Activated CD8-positive, alpha-beta T cell treated with anti-CD3 and anti-CD28 coated beads for 36 hours (primary cell): ENCODE results near the gene KIN. TPM values are rescaled to one million over a fixed set of nuclear protein-coding genes. Genes with fewer than 3 reads are reported as not detected.

ENCODE experiments used
- ATAC-seq: fragments of 200-7000 bp; cut with Tn5 transposase; one replicate; pipeline ENCODE4 v1.10.0; 2021; ENCODE audit warnings: mild to moderate bottlenecking, moderate library complexity
- CTCF ChIA-PET: fragments of 350-600 bp; sonication (Branson Sonifier 250); formaldehyde crosslinking; loops from one replicate; lab custom pipeline; 2021; ENCODE audit warnings: antibody characterized with exemption; lab: Charles Lee
- POLR2A ChIA-PET: fragments of 350-600 bp; sonication (Branson Sonifier 250); formaldehyde crosslinking; loops from one replicate; lab custom pipeline; 2021; ENCODE audit warnings: antibody characterized with exemption; lab: Charles Lee
- DNase-seq: peaks from one replicate; pipeline ENCODE4 v3.0.0-alpha.2; 2020
- H3K27ac Mint-ChIP-seq: one replicate; pipeline ENCODE4 v1.8.0; 2021; ENCODE audit warnings: mild to moderate bottlenecking, mixed read lengths
- H3K27me3 Mint-ChIP-seq: one replicate; pipeline ENCODE4 v1.8.0; 2021; ENCODE audit warnings: mixed read lengths
- H3K36me3 Mint-ChIP-seq: one replicate; pipeline ENCODE4 v1.8.0; 2021; ENCODE audit warnings: low read depth, mixed read lengths
- H3K4me1 Mint-ChIP-seq: one replicate; pipeline ENCODE4 v1.8.0; 2021; ENCODE audit warnings: low read depth, mixed read lengths
- H3K4me3 Mint-ChIP-seq: one replicate; pipeline ENCODE4 v1.8.0; 2021; ENCODE audit warnings: mild to moderate bottlenecking, moderate library complexity, mixed read lengths
- H3K9me3 Mint-ChIP-seq: one replicate; pipeline ENCODE4 v1.8.0; 2021; ENCODE audit warnings: mixed read lengths
- intact Hi-C: fragments of 100-400 bp; cut with micrococcal nuclease; formaldehyde crosslinking; loops from one replicate; pipeline ENCODE4 v1.10.0; 2022
- total RNA-seq, 2 experiments: library from RNA; stranded (reverse); gene quantifications; one replicate each; pipeline ENCODE4 v1.2.3, GENCODE V29; 2021
- TF ChIP-seq, protein P1 (sequence below): fragments of 200-600 bp; IDR thresholded peaks from one replicate; pipeline ENCODE4 v1.8.0; 2022; ENCODE audit warnings: antibody characterized with exemption, mild to moderate bottlenecking

The KIN gene
- total RNA-seq, 2 experiments from 2014 or later: 10.7 to 12.6 TPM

DNA sequence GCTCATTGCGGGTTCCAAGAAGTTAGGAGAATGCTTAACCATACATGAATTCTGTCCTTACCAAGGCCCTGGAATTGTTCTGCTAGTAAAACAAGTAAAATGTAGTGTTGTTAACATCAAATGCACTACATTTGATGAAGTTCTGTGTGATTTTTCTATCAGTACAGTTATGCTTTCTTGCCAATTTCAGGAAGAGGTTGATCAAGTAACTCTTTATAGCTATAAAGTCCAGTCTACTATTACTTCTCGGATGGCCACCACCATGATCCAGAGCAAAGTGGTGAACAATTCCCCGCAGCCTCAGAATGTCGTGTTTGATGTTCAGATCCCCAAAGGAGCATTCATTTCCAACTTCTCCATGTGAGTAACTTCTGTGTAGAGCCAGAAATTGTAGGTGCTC is 79.0 kb downstream of the KIN start:
- TF ChIP-seq, protein P1, sequence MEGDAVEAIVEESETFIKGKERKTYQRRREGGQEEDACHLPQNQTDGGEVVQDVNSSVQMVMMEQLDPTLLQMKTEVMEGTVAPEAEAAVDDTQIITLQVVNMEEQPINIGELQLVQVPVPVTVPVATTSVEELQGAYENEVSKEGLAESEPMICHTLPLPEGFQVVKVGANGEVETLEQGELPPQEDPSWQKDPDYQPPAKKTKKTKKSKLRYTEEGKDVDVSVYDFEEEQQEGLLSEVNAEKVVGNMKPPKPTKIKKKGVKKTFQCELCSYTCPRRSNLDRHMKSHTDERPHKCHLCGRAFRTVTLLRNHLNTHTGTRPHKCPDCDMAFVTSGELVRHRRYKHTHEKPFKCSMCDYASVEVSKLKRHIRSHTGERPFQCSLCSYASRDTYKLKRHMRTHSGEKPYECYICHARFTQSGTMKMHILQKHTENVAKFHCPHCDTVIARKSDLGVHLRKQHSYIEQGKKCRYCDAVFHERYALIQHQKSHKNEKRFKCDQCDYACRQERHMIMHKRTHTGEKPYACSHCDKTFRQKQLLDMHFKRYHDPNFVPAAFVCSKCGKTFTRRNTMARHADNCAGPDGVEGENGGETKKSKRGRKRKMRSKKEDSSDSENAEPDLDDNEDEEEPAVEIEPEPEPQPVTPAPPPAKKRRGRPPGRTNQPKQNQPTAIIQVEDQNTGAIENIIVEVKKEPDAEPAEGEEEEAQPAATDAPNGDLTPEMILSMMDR: no peak
- H3K9me3 Mint-ChIP-seq: no peaks in the 10 kb centered on the region
- intact Hi-C loops: no loop called here
- no peaks in the 10 kb centered on the region for H3K36me3 Mint-ChIP-seq
- peaks cover 15% of the 10 kb centered on the region for H3K27me3 Mint-ChIP-seq
- ATAC-seq: no peak
- ChIA-PET POLR2A (interaction anchor here (1.3 kb wide), 1 partner anchor 10 kb away, joined by 3 read pairs; no protein-coding TSS in a partner anchor), CTCF (interaction anchor here (0.9 to 2.8 kb wide), 3 partner anchors 21 to 183 kb away, joined by 4 to 12 read pairs (median 6); no protein-coding TSS in a partner anchor)
- H3K27ac Mint-ChIP-seq: no peak overlapping the region
- no peak for DNase-seq
- H3K4me1 Mint-ChIP-seq: no peaks in the 10 kb centered on the region
- no peak overlapping the region for H3K4me3 Mint-ChIP-seq

DNA sequence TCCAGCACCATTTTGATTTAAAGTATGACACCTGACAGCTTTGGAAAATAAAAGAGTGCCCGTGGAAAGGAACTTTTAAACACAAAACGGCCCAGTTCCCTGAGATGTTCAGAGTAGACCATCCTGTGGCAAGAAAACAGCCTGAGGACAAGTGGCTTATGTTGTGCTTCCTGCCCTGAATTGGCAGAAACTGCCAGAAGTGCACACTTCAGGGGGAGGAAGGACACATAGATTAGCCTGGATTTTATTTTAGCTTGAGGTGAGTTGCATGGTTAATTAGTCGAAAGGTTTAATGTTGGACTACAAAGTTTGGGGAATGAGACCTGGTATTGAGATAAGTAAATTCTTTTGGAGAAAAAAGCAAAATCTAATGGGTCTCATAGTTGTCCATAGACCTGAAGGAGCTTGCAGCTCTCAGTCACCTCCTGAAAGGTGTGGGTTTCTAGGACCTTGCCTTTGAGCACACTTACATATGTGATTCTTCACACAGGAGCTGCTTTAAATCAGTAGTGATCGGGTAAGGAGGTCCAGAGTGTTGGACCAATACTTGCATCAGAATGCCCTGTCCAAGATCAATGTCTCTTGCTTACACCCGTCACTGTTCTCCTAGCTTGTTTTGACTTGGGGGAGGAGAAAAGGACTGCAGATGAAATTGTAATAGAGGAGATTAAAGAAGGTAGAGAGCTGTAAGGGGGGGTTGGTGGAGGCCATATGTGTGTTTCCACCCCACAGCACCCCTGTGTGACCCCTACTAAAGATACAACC is 79.8 kb downstream of the KIN start:
- H3K36me3 Mint-ChIP-seq: no peaks in the 10 kb centered on the region
- TF ChIP-seq, protein P1: no peak
- peaks cover 17% of the 10 kb centered on the region for H3K27me3 Mint-ChIP-seq
- no peak for ATAC-seq
- H3K27ac Mint-ChIP-seq: no peak overlapping the region
- CTCF ChIA-PET: interaction anchor here (0.9 to 2.8 kb wide), 4 partner anchors 20 to 825 kb away, joined by 3 to 12 read pairs (median 5); no protein-coding TSS in a partner anchor
- no peak for DNase-seq
- intact Hi-C loops: no loop called here
- POLR2A ChIA-PET: interaction anchor here (1.3 kb wide), 1 partner anchor 11 kb away, joined by 3 read pairs; no protein-coding TSS in a partner anchor
- no peak overlapping the region for H3K4me3 Mint-ChIP-seq
- no peaks in the 10 kb centered on the region for H3K4me1 Mint-ChIP-seq
- no peaks in the 10 kb centered on the region for H3K9me3 Mint-ChIP-seq

DNA sequence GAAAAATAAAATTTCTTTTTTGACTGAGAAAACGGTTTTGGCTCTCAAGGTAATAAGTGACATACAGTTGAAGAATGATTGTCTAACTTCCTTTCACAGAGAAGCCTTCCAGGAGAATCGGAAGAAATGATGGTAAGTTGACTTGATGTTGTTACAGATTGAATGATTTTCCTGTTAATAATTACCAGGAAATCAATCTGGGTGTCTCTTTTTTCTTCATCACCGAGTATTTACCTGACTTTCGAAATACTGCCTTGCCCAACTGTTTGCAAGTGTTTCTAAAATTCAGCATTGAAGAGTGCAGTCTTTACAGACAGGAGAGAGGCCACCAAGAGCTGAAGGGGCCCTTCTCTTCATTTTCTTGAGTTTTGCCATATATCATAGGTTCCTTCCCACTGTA is 80.7 kb downstream of the KIN start:
- Mint-ChIP-seq H3K27me3 (peaks cover 20% of the 10 kb centered on the region), H3K4me1 (no peaks in the 10 kb centered on the region), H3K27ac (no peak overlapping the region), H3K4me3 (no peak overlapping the region), H3K36me3 (no peaks in the 10 kb centered on the region), H3K9me3 (no peaks in the 10 kb centered on the region)
- ChIA-PET CTCF (interaction anchor here (1.6 to 2.8 kb wide), 2 partner anchors 20 to 182 kb away, joined by 7 to 12 read pairs; no protein-coding TSS in a partner anchor), POLR2A (no interaction called here)
- TF ChIP-seq, protein P1: no peak
- ATAC-seq (no peak), DNase-seq (no peak)
- intact Hi-C loops: no loop called here

DNA sequence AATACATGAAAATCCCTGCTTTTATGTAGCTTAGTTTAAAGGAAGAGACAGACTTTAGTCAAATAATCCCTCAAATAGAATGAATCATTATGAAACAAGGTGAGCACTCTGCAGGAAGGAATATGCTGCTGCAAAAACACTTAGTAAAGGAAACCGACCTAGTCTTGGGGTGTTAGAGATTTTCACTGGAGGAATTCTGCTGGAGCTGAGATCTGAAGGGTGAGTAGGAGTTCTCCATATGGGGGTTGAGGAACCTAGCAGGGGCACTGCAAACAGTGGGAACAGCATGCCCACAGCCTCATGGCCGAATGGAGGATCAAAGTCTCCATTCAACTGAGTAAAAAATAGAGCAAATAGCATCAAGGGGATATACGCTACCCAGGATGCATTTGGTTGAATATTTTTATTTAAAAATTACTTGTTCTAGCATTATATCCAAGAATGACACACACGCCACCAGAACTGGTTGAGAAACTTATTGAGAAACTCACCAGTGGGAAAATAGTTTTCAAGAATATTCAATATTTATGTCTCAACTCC is 81.2 kb downstream of the KIN start:
- H3K4me1 Mint-ChIP-seq: no peaks in the 10 kb centered on the region
- H3K27ac Mint-ChIP-seq: no peak overlapping the region
- no peak overlapping the region for H3K4me3 Mint-ChIP-seq
- ATAC-seq (no peak), DNase-seq (no peak)
- no peaks in the 10 kb centered on the region for H3K9me3 Mint-ChIP-seq
- no peaks in the 10 kb centered on the region for H3K36me3 Mint-ChIP-seq
- CTCF ChIA-PET: interaction anchor here (1.6 to 2.8 kb wide), 2 partner anchors 19 to 181 kb away, joined by 7 to 12 read pairs; no protein-coding TSS in a partner anchor
- TF ChIP-seq, protein P1: no peak
- peaks cover 20% of the 10 kb centered on the region for H3K27me3 Mint-ChIP-seq
- POLR2A ChIA-PET: no interaction called here
- intact Hi-C loops: no loop called here

DNA sequence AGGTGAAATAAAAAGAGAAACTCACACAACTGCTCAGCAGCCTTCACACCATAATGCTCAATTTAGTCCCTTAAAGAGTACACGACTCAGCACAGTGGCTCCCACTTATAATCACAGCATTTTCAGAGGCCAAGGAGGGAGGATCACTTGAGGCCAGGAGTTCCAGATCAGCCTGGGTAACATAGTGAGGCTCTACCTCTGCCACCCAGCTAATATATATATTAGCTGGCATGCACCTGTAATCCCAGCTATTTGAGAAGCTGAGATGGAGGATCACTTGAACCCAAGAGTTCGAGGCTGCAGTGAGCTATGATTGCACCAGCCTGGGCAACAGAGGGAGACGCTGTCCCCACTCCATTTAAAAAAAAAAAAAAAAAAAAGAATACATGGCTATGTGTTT is 82.5 kb downstream of the KIN start:
- peaks cover 20% of the 10 kb centered on the region for H3K27me3 Mint-ChIP-seq
- H3K27ac Mint-ChIP-seq: no peak overlapping the region
- ChIA-PET POLR2A (no interaction called here), CTCF (interaction anchor here (0.9 kb wide), 1 partner anchor 180 kb away, joined by 3 read pairs; no protein-coding TSS in a partner anchor)
- H3K4me1 Mint-ChIP-seq: no peaks in the 10 kb centered on the region
- no peak overlapping the region for H3K4me3 Mint-ChIP-seq
- TF ChIP-seq, protein P1: no peak
- DNase-seq (no peak), ATAC-seq (no peak)
- no peaks in the 10 kb centered on the region for H3K36me3 Mint-ChIP-seq
- intact Hi-C loops: no loop called here
- H3K9me3 Mint-ChIP-seq: no peaks in the 10 kb centered on the region
